ENCODE results near the gene ADAMTS12. TPM values are rescaled to one million over a fixed set of nuclear protein-coding genes. Genes with fewer than 3 reads are reported as not detected.

The ADAMTS12 gene
- total RNA-seq, 1 donor from 2014 or later: 32.9 TPM

- Mint-ChIP-seq H3K27ac (ENCODE audit: unreplicated experiment) (no peak overlapping the region), H3K36me3 (ENCODE audit: low read depth) (no peaks in the 10 kb centered on the region), H3K9me3 (ENCODE audit: low read depth) (peaks cover 3% of the 10 kb centered on the region), H3K27me3 (ENCODE audit: low read depth) (no peaks in the 10 kb centered on the region), H3K4me1 (ENCODE audit: low read depth) (peaks cover 9% of the 10 kb centered on the region), H3K4me3 (ENCODE audit: unreplicated experiment) (no peak overlapping the region)
- no peak for DNase-seq (ENCODE audit: low spot score)
- TF ChIP-seq CTCF (IDR thresholded peaks at IDR 0.05): no peak
These were observed 384.4 kb downstream of the ADAMTS12 start for GRCh38 chr5:33507426-33507825.

GRCh38 chr5:33504570-33504969 is 387.2 kb downstream of the ADAMTS12 start:
- DNase-seq (ENCODE audit: low spot score): no peak
- Mint-ChIP-seq H3K36me3 (ENCODE audit: low read depth) (no peaks in the 10 kb centered on the region), H3K4me1 (ENCODE audit: low read depth) (peaks cover 7% of the 10 kb centered on the region), H3K4me3 (ENCODE audit: unreplicated experiment) (no peak overlapping the region), H3K27me3 (ENCODE audit: low read depth) (no peaks in the 10 kb centered on the region), H3K9me3 (ENCODE audit: low read depth) (no peaks in the 10 kb centered on the region), H3K27ac (ENCODE audit: unreplicated experiment) (no peak overlapping the region)
- TF ChIP-seq CTCF (IDR thresholded peaks at IDR 0.05): no peak

- no peak for DNase-seq (ENCODE audit: low spot score)
- H3K4me1 Mint-ChIP-seq (ENCODE audit: low read depth): no peaks in the 10 kb centered on the region
- no peak overlapping the region for H3K4me3 Mint-ChIP-seq (ENCODE audit: unreplicated experiment)
- no peak for TF ChIP-seq CTCF (IDR thresholded peaks at IDR 0.05)
- H3K27ac Mint-ChIP-seq (ENCODE audit: unreplicated experiment): no peak overlapping the region
- H3K9me3 Mint-ChIP-seq (ENCODE audit: low read depth): no peaks in the 10 kb centered on the region
- no peaks in the 10 kb centered on the region for H3K36me3 Mint-ChIP-seq (ENCODE audit: low read depth)
- H3K27me3 Mint-ChIP-seq (ENCODE audit: low read depth): no peaks in the 10 kb centered on the region
These were observed 389.9 kb downstream of the ADAMTS12 start for GRCh38 chr5:33501899-33502298.

- Mint-ChIP-seq H3K9me3 (ENCODE audit: low read depth) (no peaks in the 10 kb centered on the region), H3K27ac (ENCODE audit: unreplicated experiment) (no peak overlapping the region), H3K4me3 (ENCODE audit: unreplicated experiment) (no peak overlapping the region), H3K36me3 (ENCODE audit: low read depth) (no peaks in the 10 kb centered on the region), H3K4me1 (ENCODE audit: low read depth) (no peaks in the 10 kb centered on the region), H3K27me3 (ENCODE audit: low read depth) (no peaks in the 10 kb centered on the region)
- DNase-seq (ENCODE audit: low spot score): no peak
- TF ChIP-seq CTCF (IDR thresholded peaks at IDR 0.05): no peak
These were observed 390.5 kb downstream of the ADAMTS12 start for GRCh38 chr5:33501260-33501659.

- H3K4me1 Mint-ChIP-seq (ENCODE audit: low read depth): peaks cover 8% of the 10 kb centered on the region
- DNase-seq (ENCODE audit: low spot score): no peak
- no peak overlapping the region for H3K27ac Mint-ChIP-seq (ENCODE audit: unreplicated experiment)
- no peak overlapping the region for H3K4me3 Mint-ChIP-seq (ENCODE audit: unreplicated experiment)
- no peaks in the 10 kb centered on the region for H3K9me3 Mint-ChIP-seq (ENCODE audit: low read depth)
- no peaks in the 10 kb centered on the region for H3K36me3 Mint-ChIP-seq (ENCODE audit: low read depth)
- no peaks in the 10 kb centered on the region for H3K27me3 Mint-ChIP-seq (ENCODE audit: low read depth)
- no peak for TF ChIP-seq CTCF (IDR thresholded peaks at IDR 0.05)
These were observed 397.3 kb downstream of the ADAMTS12 start for GRCh38 chr5:33494466-33494865.

All from chondrocyte (in vitro differentiated cells).